Tibial nerve (tissue), 4 donors: ENCODE data around the gene MAMDC2. TPM values are rescaled to one million over a fixed set of nuclear protein-coding genes. Genes with fewer than 3 reads are reported as not detected.
A peak's percentile ranks its signal among the peaks of the same experiment; 100 is the strongest.

Source experiments
- DNase-seq, 2 donors: peaks; one replicate each; pipeline ENCODE4 v3.0.0-alpha.2; 2019; ENCODE audit warnings: low spot score in 2 of 2
- H3K27ac ChIP-seq, 4 donors: fragments of 200-600 bp; sonication (generic) in 3 of 4; one replicate each; pipeline ENCODE4 v1.5.1; 2017 to 2019; ENCODE audit warnings: mild to moderate bottlenecking in 1 of 4
- H3K27me3 ChIP-seq, 2 donors: fragments of 200-600 bp; sonication (generic) in 1 of 2; one replicate each; pipeline versions ENCODE4 v1.5.1 to v1.6.0; 2017 to 2019
- H3K36me3 ChIP-seq, 3 donors: fragments of 200-600 bp; sonication (generic); one replicate each; pipeline ENCODE4 v1.5.1; 2018 to 2019
- H3K4me1 ChIP-seq, 4 donors: fragments of 200-600 bp; sonication (generic) in 3 of 4; one replicate each; pipeline ENCODE4 v1.5.1; 2017 to 2019
- H3K4me3 ChIP-seq, 4 donors: fragments of 200-600 bp; sonication (generic) in 3 of 4; one replicate each; pipeline ENCODE4 v1.5.1; 2017 to 2019; ENCODE audit warnings: mild to moderate bottlenecking in 1 of 4, moderate library complexity in 1 of 4
- H3K9me3 ChIP-seq, 4 donors: fragments of 200-600 bp; sonication (generic) in 3 of 4; one replicate each; pipeline ENCODE4 v1.5.1; 2017 to 2019
- EP300 ChIP-seq, 2 donors: sonication (generic); formaldehyde crosslinking; IDR thresholded peaks; one replicate each; pipeline ENCODE4 v1.6.1; 2017; ENCODE audit warnings: antibody characterized with exemption in 2 of 2, mild to moderate bottlenecking in 1 of 2
- POLR2A ChIP-seq, 2 donors: fragments of 450-650 bp; IDR thresholded peaks; one replicate each; pipeline ENCODE4 v1.6.1; 2017; ENCODE audit warnings: antibody characterized with exemption in 2 of 2, mild to moderate bottlenecking in 2 of 2, moderate library complexity in 2 of 2
- WGBS, 2 donors: methylation state at CpG; one replicate each; pipeline ENCODE4 v1.1.5; 2018; 5-methylcytosine and 5-hydroxymethylcytosine counted together
- total RNA-seq, 4 donors: library from RNA; depleted of rRNA; stranded (reverse); fragments of >200 nt; gene quantifications; one replicate each; pipeline ENCODE4 v1.1.0, GENCODE V29; 2016
- TF ChIP-seq, protein P1 (sequence below), 5 experiments: fragments of 200-600 bp in 3 of 5; fragments of 450-650 bp in 2 of 5; sonication (generic) in 3 of 5; IDR thresholded peaks; one replicate each; pipeline ENCODE4 v1.5.1; 2016 to 2019; ENCODE audit warnings: antibody characterized with exemption in 5 of 5, mild to moderate bottlenecking in 3 of 5, moderate library complexity in 2 of 5

The MAMDC2 gene
- total RNA-seq, 4 donors from 2014 or later, result 24.9 to 75.9 (median 60.8) TPM

- Histone ChIP-seq H3K4me3 (no peak overlapping the region), H3K4me1 (no peaks in the 10 kb centered on the region), H3K27me3 (no peaks in the 10 kb centered on the region), H3K27ac (no peak overlapping the region), H3K36me3 (peaks cover 0 to 32% (median 0%) of the 10 kb centered on the region in 3 donors), H3K9me3 (no peaks in the 10 kb centered on the region)
- WGBS, 2 donors, result 81 to 85% methylated on average over 3 of the region's 3 CpGs
- TF ChIP-seq POLR2A (IDR thresholded peaks at IDR 0.05) (no peak), EP300 (IDR thresholded peaks at IDR 0.05) (no peak)
- TF ChIP-seq, protein P1, sequence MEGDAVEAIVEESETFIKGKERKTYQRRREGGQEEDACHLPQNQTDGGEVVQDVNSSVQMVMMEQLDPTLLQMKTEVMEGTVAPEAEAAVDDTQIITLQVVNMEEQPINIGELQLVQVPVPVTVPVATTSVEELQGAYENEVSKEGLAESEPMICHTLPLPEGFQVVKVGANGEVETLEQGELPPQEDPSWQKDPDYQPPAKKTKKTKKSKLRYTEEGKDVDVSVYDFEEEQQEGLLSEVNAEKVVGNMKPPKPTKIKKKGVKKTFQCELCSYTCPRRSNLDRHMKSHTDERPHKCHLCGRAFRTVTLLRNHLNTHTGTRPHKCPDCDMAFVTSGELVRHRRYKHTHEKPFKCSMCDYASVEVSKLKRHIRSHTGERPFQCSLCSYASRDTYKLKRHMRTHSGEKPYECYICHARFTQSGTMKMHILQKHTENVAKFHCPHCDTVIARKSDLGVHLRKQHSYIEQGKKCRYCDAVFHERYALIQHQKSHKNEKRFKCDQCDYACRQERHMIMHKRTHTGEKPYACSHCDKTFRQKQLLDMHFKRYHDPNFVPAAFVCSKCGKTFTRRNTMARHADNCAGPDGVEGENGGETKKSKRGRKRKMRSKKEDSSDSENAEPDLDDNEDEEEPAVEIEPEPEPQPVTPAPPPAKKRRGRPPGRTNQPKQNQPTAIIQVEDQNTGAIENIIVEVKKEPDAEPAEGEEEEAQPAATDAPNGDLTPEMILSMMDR (IDR thresholded peaks at IDR 0.05), result no peak
- no peak for DNase-seq
Measured at GRCh38 chr9:70169222-70169621, 125.6 kb downstream of the MAMDC2 start.

DNA sequence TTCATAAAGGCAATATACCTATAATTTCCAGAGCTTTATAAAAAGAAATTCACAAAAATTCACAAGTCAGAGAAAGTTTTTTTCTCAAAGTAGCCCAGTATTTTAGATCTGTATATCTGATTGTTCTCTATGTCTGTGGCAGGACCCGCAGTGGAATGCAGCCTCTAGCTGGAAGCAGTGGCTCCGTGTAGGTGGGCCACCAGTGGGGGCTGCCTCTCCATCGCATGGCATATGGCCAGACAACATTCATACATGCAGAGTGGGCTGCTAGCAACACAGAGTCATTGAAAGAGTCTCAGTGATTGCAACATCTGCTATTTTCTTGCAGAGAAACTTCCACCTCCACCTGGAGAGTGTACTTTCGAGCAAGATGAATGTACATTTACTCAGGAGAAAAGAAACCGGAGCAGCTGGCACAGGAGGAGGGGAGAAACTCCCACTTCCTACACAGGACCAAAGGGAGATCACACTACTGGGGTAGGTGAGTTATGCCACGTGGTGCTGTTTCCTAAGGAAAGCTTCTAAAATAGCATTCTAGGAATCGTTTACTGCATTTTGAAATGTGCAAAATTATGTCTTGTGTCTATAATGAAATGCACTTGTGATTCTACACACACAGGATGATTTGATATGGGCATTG is 126.6 kb downstream of the MAMDC2 start:
- H3K27ac ChIP-seq, result no peak overlapping the region
- WGBS, 2 donors, result 61 to 65% methylated on average over 7 of the region's 7 CpGs

GRCh38 chr9:70172532-70172931 is 128.9 kb downstream of the MAMDC2 start:
- TF ChIP-seq, protein P1 (IDR thresholded peaks at IDR 0.05), result no peak
- TF ChIP-seq EP300 (IDR thresholded peaks at IDR 0.05) (no peak), POLR2A (IDR thresholded peaks at IDR 0.05) (no peak)
- Histone ChIP-seq H3K27ac (no peak overlapping the region), H3K4me1 (peaks cover 0 to 5% (median 0%) of the 10 kb centered on the region in 4 donors), H3K4me3 (no peak overlapping the region), H3K27me3 (no peaks in the 10 kb centered on the region), H3K9me3 (no peaks in the 10 kb centered on the region), H3K36me3 (peaks cover 0 to 50% (median 0%) of the 10 kb centered on the region in 3 donors)
- DNase-seq, result no peak
- 43 to 86% methylated on average over 1 of the region's 1 CpG for WGBS, 2 donors

More for the DNA sequence above, 126.6 kb downstream of the MAMDC2 start:
- Histone ChIP-seq H3K9me3 (no peaks in the 10 kb centered on the region), H3K4me3 (no peak overlapping the region), H3K4me1 (no peaks in the 10 kb centered on the region), H3K36me3 (peaks cover 0 to 37% (median 0%) of the 10 kb centered on the region in 3 donors), H3K27me3 (no peaks in the 10 kb centered on the region)
- no peak for DNase-seq
- TF ChIP-seq, protein P1 (IDR thresholded peaks at IDR 0.05), result no peak
- TF ChIP-seq POLR2A (IDR thresholded peaks at IDR 0.05) (no peak), EP300 (IDR thresholded peaks at IDR 0.05) (no peak)

GRCh38 chr9:70177121-70177520 is 133.5 kb downstream of the MAMDC2 start:
- TF ChIP-seq, protein P1 (IDR thresholded peaks at IDR 0.05), result no peak
- TF ChIP-seq POLR2A (IDR thresholded peaks at IDR 0.05), result no peak
- TF ChIP-seq EP300 (IDR thresholded peaks at IDR 0.05), result peak in 1 of 2 donors; percentile 57
- Histone ChIP-seq H3K4me1 (peaks cover 0 to 10% (median 5%) of the 10 kb centered on the region in 4 donors), H3K4me3 (no peak overlapping the region), H3K27ac (peak overlapping the region; percentile 30 to 88 (median 58)), H3K27me3 (no peaks in the 10 kb centered on the region), H3K9me3 (peaks cover 0 to 15% (median 0%) of the 10 kb centered on the region in 4 donors), H3K36me3 (peaks cover 0 to 47% (median 0%) of the 10 kb centered on the region in 3 donors)
- DNase-seq, result no peak
- WGBS, 2 donors, result 63 to 70% methylated on average over 1 of the region's 1 CpG

GRCh38 chr9:70192707-70193106 is 149.1 kb downstream of the MAMDC2 start:
- WGBS, 2 donors, result 89 to 91% methylated on average over 2 of the region's 2 CpGs
- no peak for TF ChIP-seq EP300 (IDR thresholded peaks at IDR 0.05)
- TF ChIP-seq, protein P1 (IDR thresholded peaks at IDR 0.05), result no peak
- no peak for TF ChIP-seq POLR2A (IDR thresholded peaks at IDR 0.05)
- Histone ChIP-seq H3K4me3 (no peak overlapping the region), H3K36me3 (peaks cover 0 to 35% (median 0%) of the 10 kb centered on the region in 3 donors), H3K27me3 (no peaks in the 10 kb centered on the region), H3K9me3 (peaks cover 0 to 2% (median 0%) of the 10 kb centered on the region in 4 donors), H3K4me1 (peaks cover 0 to 10% (median 0%) of the 10 kb centered on the region in 4 donors), H3K27ac (no peak overlapping the region)
- no peak for DNase-seq
